ENCODE results near the gene APOA4. TPM values are rescaled to one million over a fixed set of nuclear protein-coding genes. Genes with fewer than 3 reads are reported as not detected.

Gene APOA4
- total and polyA plus RNA-seq, 2 experiments from 2014 or later, result 0.86 to 2.1 TPM

GRCh38 chr11:116794851-116795250, 28.3 kb downstream of the APOA4 start:
- Histone ChIP-seq H3K9me3 (ENCODE audit: low read depth) (no peaks in the 10 kb centered on the region), H3K4me1 (ENCODE audit: low read depth) (no peaks in the 10 kb centered on the region), H3K27ac (no peak overlapping the region), H3K4me3 (no peak overlapping the region), H3K27me3 (peaks cover 4% of the 10 kb centered on the region), H3K36me3 (no peaks in the 10 kb centered on the region)
- TF ChIP-seq CTCF (IDR thresholded peaks at IDR 0.05; ENCODE audit: low read depth, low read length), result no peak
- no peak for DNase-seq (ENCODE audit: low read depth in 1 of 2, low spot score in 1 of 2)

DNA sequence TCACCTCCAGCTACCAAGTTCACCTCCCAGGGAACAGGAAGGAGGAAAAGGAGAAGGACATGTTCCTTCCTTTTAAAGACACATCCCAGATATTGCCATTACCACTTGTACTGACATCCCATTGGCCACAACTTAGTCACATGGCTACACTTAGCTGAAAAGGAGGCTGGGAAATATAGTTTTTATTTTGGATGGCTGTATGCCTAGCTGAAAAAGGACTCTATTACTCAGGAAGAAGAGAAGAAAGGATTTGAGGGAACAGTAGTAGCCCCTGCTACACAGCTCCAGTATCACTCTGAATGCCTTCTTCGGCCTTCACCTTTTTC, 29.4 kb downstream of the APOA4 start:
- no peak for TF ChIP-seq CTCF (IDR thresholded peaks at IDR 0.05; ENCODE audit: low read depth, low read length)
- no peak overlapping the region for H3K4me3 ChIP-seq
- peak in 1 of 2 donors; percentile 35 for DNase-seq (ENCODE audit: low read depth in 1 of 2, low spot score in 1 of 2)

GRCh38 chr11:116792869-116793771, 30.0 kb downstream of the APOA4 start:
- Histone ChIP-seq H3K4me1 (ENCODE audit: low read depth) (no peaks in the 10 kb centered on the region), H3K36me3 (no peaks in the 10 kb centered on the region), H3K4me3 (no peak overlapping the region), H3K27me3 (peaks cover 8% of the 10 kb centered on the region), H3K27ac (no peak overlapping the region), H3K9me3 (ENCODE audit: low read depth) (no peaks in the 10 kb centered on the region)
- TF ChIP-seq CTCF (IDR thresholded peaks at IDR 0.05; ENCODE audit: low read depth, low read length), result no peak
- no peak for DNase-seq (ENCODE audit: low read depth in 1 of 2, low spot score in 1 of 2)

More for the DNA sequence above, 29.4 kb downstream of the APOA4 start:
- no peak overlapping the region for H3K27ac ChIP-seq
- no peaks in the 10 kb centered on the region for H3K4me1 ChIP-seq (ENCODE audit: low read depth)
- H3K9me3 ChIP-seq (ENCODE audit: low read depth), result no peaks in the 10 kb centered on the region
- H3K36me3 ChIP-seq, result no peaks in the 10 kb centered on the region
- peaks cover 8% of the 10 kb centered on the region for H3K27me3 ChIP-seq

DNA sequence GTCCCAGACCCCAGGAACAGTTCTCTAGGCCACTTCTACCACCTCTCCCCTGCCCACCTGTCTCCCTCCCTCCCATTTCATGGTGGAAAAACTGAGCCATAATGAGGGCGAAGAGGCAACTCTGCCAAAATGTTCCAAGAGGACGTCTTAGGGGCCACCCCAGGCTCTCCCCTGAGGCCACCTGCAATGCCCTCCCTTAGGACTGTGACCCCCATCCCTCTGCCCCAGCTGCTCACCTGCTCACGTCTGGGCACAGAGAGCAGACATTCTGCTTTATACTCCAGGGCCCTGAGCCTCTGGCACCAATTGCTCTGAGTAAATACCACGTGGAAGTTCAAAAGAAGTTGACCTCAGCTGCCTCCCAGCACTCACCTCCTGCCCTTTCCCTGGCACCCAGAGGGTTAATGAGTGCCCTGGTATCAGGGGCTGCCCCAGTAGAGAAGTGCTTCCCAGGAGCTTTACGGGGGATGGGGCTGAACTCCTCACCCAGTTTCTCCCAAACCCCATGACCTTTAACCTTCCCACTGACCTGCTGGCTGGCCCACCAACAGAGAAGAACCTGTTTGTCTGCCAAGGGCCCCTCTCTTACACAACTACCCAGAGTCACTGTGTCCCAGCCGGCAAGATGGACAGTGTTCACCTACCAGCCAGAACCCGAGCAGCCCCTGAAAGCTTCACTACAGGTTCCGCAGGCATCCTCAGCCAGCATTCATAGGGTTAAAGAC, 30.8 kb downstream of the APOA4 start:
- no peaks in the 10 kb centered on the region for H3K4me1 ChIP-seq (ENCODE audit: low read depth)
- no peak for DNase-seq (ENCODE audit: low read depth in 1 of 2, low spot score in 1 of 2)
- no peak for TF ChIP-seq CTCF (IDR thresholded peaks at IDR 0.05; ENCODE audit: low read depth, low read length)

GRCh38 chr11:116791813-116792143, 31.3 kb downstream of the APOA4 start, which contains the start of gene APOA5:
TSS of gene APOA5 (minus strand) at chr11:116791879. CDS start at chr11:116791860, 19 bp downstream.
- no peaks in the 10 kb centered on the region for H3K36me3 ChIP-seq
- H3K4me1 ChIP-seq (ENCODE audit: low read depth), result peaks cover 3% of the 10 kb centered on the region
- H3K27me3 ChIP-seq, result peaks cover 8% of the 10 kb centered on the region
- TF ChIP-seq CTCF (IDR thresholded peaks at IDR 0.05; ENCODE audit: low read depth, low read length), result no peak
- H3K27ac ChIP-seq, result no peak within 1 kb of the TSS
- H3K4me3 ChIP-seq, result no peak within 1 kb of the TSS
- no peak for DNase-seq (ENCODE audit: low read depth in 1 of 2, low spot score in 1 of 2)
- H3K9me3 ChIP-seq (ENCODE audit: low read depth), result no peaks in the 10 kb centered on the region

More for the DNA sequence above, 30.8 kb downstream of the APOA4 start:
- Histone ChIP-seq H3K4me3 (no peak overlapping the region), H3K36me3 (no peaks in the 10 kb centered on the region), H3K9me3 (ENCODE audit: low read depth) (no peaks in the 10 kb centered on the region), H3K27ac (no peak overlapping the region), H3K27me3 (peaks cover 8% of the 10 kb centered on the region)
